ENCODE data around the gene SLCO4A1. TPM values are rescaled to one million over a fixed set of nuclear protein-coding genes. Genes with fewer than 3 reads are reported as not detected.

SLCO4A1 gene
- total and polyA plus RNA-seq, 2 of the 4 experiments (the other 2 are of a cell fraction) = 0.72 to 1.1 TPM

DNA sequence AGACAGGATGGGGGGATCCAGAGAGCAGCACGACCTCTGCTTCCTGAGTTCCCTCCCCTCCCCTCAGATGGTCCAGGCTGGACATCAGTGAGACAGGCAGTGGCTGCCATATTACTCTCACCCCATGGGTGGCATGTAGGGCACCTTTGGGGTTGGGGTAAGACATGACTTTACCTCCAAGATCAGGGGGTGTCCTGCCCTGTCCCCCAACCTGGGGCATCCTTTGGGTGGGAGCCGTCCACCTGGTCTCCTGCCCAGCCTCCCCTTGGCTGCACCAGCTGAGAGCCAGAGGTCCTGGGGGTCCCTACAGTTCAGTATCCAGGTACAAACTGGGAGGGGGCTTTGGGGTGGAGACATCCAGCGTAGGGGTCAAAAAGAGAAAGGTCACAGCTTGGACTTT lies 48.7 kb upstream of the SLCO4A1 start:
- H4K5ac ChIP-seq (ENCODE audit: low read depth, low read length) = no peak overlapping the region
- H2AK5ac ChIP-seq (ENCODE audit: low read depth, low read length) = no peak overlapping the region
- H2BK20ac ChIP-seq (ENCODE audit: low read depth, low read length) = no peak overlapping the region
- H3K9me3 ChIP-seq (ENCODE audit: control insufficient read depth, insufficient read depth, low read length) = no peaks in the 10 kb centered on the region
- dilution Hi-C loops (cut with HindIII; ENCODE audit: low sequenced_read_pairs, unreplicated experiment) (no loop called here), in situ Hi-C loops (cut with MboI; ENCODE audit: low sequenced_read_pairs) (no loop called here), intact Hi-C loops (cut with micrococcal nuclease) (no loop called here)
- no peaks in the 10 kb centered on the region for H3K79me1 ChIP-seq (ENCODE audit: low read depth in 1 of 2, low read length in 2 of 2)
- BruUV-seq (replicated peaks) = no TSS peak
- no peak overlapping the region for H3K4me2 ChIP-seq (ENCODE audit: low read depth, low read length)
- no peak overlapping the region for H3K4ac ChIP-seq (ENCODE audit: low read depth, low read length)
- H3K9ac ChIP-seq (ENCODE audit: low read depth, low read length) = no peak overlapping the region
- no peak overlapping the region for H2AFZ ChIP-seq (replicated peaks; ENCODE audit: low read length, poor library complexity)
- H2BK15ac ChIP-seq (ENCODE audit: low read depth, low read length) = no peak overlapping the region
- POLR2A ChIA-PET (ENCODE audit: unreplicated experiment) = no interaction called here
- H3K23ac ChIP-seq (ENCODE audit: low read depth, low read length) = no peak overlapping the region
- WGBS, 2 experiments (ENCODE audit: extremely low coverage in 2 of 2, insufficient read length in 1 of 2) = no CpG with 5 or more reads among the region's 3 CpGs
- no peaks in the 10 kb centered on the region; the same call in none of the 2 replicates for H4K20me1 ChIP-seq (ENCODE audit: insufficient read depth, low read length)
- no peak overlapping the region for H2AK9ac ChIP-seq (replicated peaks; ENCODE audit: low read depth, low read length, poor library complexity)
- H3K9me1 ChIP-seq (ENCODE audit: insufficient read depth, low read length) = no peaks in the 10 kb centered on the region
- CTCF ChIA-PET = no interaction called here
- H2BK5ac ChIP-seq (ENCODE audit: low read depth, low read length, poor library complexity, severe bottlenecking) = no peak overlapping the region
- no peak for TF ChIP-seq CEBPB (IDR thresholded peaks at IDR 0.05; ENCODE audit: low read depth, low read length)
- TF ChIP-seq MXI1 (IDR thresholded peaks at IDR 0.05; ENCODE audit: borderline replicate concordance, low read depth, low read length) = no peak
- TF ChIP-seq MAFK (IDR thresholded peaks at IDR 0.05; ENCODE audit: low read depth, low read length) = no peak
- TF ChIP-seq, protein P1, sequence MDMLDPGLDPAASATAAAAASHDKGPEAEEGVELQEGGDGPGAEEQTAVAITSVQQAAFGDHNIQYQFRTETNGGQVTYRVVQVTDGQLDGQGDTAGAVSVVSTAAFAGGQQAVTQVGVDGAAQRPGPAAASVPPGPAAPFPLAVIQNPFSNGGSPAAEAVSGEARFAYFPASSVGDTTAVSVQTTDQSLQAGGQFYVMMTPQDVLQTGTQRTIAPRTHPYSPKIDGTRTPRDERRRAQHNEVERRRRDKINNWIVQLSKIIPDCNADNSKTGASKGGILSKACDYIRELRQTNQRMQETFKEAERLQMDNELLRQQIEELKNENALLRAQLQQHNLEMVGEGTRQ (IDR thresholded peaks at IDR 0.05; ENCODE audit: low read depth, low read length) = no peak
- TF ChIP-seq POLR2A (IDR thresholded peaks at IDR 0.05; ENCODE audit: low read depth, low read length) = no peak
- TF ChIP-seq RAD21 (IDR thresholded peaks at IDR 0.05; ENCODE audit: low read length) = no peak
- no peak for TF ChIP-seq RCOR1 (IDR thresholded peaks at IDR 0.05; ENCODE audit: insufficient replicate concordance, low read length)
- no peak for TF ChIP-seq FOS (IDR thresholded peaks at IDR 0.05; ENCODE audit: low read depth, low read length)
- H3K27ac ChIP-seq (ENCODE audit: insufficient read depth, low read length) = no peak overlapping the region
- H3K56ac ChIP-seq (ENCODE audit: extremely low read depth, insufficient read depth, low read length) = no peak overlapping the region
- ATAC-seq (ENCODE audit: low read depth) = no peak
- H3K4me3 ChIP-seq (ENCODE audit: insufficient read depth, low read depth, low read length) = no peak overlapping the region
- no peaks in the 10 kb centered on the region for H3K4me1 ChIP-seq (ENCODE audit: control insufficient read depth, insufficient read depth, low read length)
- H4K8ac ChIP-seq (ENCODE audit: low read depth in 2 of 2, low read length in 2 of 2) = no peak overlapping the region
- H2BK120ac ChIP-seq (ENCODE audit: low read depth, low read length) = no peak overlapping the region
- peaks cover 22% of the 10 kb centered on the region for H3K27me3 ChIP-seq (ENCODE audit: control insufficient read depth, insufficient read depth, low read length)
- H3K18ac ChIP-seq (ENCODE audit: low read depth, low read length) = no peak overlapping the region
- DNase-seq = no peak
- H4K91ac ChIP-seq (ENCODE audit: insufficient read depth, low read depth, low read length) = no peak overlapping the region
- no peak overlapping the region for H3K14ac ChIP-seq (replicated peaks; ENCODE audit: low read depth, low read length)
- H3K36me3 ChIP-seq (ENCODE audit: control insufficient read depth, insufficient read depth, low read length) = no peaks in the 10 kb centered on the region

All from IMR-90 (cell line).